GM18868 (cell line): ENCODE results near the gene SLC4A2.
A peak's percentile ranks its signal among the peaks of the same experiment; 100 is the strongest.
"Not testable (repeated sequence)": the region's sequence is repeated elsewhere in the genome, so short reads cannot be mapped to it uniquely, and the experiment has no call there.

Source experiments
- ATAC-seq: cut with Tn5 transposase; IDR thresholded peaks from one replicate; pipeline ENCODE4 v1.9.1; 2021; ENCODE audit warnings: mild to moderate bottlenecking, moderate library complexity; ENCODE audit not compliant: unreplicated experiment

Gene SLC4A2, protein sequence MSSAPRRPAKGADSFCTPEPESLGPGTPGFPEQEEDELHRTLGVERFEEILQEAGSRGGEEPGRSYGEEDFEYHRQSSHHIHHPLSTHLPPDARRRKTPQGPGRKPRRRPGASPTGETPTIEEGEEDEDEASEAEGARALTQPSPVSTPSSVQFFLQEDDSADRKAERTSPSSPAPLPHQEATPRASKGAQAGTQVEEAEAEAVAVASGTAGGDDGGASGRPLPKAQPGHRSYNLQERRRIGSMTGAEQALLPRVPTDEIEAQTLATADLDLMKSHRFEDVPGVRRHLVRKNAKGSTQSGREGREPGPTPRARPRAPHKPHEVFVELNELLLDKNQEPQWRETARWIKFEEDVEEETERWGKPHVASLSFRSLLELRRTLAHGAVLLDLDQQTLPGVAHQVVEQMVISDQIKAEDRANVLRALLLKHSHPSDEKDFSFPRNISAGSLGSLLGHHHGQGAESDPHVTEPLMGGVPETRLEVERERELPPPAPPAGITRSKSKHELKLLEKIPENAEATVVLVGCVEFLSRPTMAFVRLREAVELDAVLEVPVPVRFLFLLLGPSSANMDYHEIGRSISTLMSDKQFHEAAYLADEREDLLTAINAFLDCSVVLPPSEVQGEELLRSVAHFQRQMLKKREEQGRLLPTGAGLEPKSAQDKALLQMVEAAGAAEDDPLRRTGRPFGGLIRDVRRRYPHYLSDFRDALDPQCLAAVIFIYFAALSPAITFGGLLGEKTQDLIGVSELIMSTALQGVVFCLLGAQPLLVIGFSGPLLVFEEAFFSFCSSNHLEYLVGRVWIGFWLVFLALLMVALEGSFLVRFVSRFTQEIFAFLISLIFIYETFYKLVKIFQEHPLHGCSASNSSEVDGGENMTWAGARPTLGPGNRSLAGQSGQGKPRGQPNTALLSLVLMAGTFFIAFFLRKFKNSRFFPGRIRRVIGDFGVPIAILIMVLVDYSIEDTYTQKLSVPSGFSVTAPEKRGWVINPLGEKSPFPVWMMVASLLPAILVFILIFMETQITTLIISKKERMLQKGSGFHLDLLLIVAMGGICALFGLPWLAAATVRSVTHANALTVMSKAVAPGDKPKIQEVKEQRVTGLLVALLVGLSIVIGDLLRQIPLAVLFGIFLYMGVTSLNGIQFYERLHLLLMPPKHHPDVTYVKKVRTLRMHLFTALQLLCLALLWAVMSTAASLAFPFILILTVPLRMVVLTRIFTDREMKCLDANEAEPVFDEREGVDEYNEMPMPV

DNA sequence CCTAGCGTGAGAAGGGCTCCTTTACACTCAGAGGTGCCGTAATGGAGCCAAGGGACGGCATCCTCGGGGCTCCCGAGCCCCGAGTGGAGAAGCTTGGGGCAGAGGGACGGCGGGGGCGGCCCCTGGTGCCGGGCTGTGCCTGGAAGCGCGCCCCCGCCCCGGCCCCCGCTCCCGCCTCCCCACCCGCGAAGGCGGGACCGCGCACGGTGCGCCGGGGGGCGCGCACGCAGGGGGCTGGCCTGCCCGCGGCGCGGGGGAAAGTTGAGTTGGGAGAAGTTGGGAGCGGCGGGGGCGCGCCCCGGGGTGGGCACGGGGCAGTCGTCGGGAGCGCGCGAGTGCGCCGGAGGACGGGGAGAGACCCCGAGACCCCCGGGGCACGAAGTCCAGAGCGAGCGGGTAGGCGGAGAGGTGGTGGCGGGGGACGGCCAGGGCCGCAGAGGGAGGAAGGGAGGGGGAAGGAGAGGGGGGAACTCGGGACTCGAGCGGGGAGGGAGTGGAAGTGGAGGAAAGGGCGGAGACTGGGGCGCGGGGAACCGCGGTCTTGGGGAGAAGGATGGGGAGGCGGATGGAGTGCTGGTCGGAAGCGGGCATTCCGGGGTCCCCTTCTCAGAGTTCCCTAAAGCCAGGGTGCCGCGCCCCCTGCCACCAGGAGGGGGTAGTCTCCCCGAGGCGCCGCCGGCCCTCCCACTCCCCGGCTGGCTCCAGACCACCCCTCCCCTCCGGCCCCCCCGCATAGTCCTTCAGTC, at the start of gene SLC4A2:
Gene SLC4A2 (plus strand): TSS at position 223 of the 746 bp plus-strand sequence. CDS start 2,399 bp downstream, outside the sequence.
- peak; percentile 28 for ATAC-seq

DNA sequence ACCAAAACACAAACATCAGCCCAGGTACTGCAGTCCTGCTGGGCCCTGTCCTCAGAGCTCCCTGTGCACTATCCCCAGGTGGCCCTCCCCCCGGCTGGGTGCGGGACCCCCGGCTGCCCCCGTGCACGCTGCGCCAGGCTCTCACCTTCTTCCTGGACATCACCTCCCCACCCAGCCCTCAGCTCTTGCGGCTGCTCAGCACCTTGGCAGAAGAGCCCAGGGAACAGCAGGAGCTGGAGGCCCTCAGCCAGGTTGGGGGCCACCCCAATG, 49.4 kb upstream of the SLC4A2 start:
- no peak for ATAC-seq

DNA sequence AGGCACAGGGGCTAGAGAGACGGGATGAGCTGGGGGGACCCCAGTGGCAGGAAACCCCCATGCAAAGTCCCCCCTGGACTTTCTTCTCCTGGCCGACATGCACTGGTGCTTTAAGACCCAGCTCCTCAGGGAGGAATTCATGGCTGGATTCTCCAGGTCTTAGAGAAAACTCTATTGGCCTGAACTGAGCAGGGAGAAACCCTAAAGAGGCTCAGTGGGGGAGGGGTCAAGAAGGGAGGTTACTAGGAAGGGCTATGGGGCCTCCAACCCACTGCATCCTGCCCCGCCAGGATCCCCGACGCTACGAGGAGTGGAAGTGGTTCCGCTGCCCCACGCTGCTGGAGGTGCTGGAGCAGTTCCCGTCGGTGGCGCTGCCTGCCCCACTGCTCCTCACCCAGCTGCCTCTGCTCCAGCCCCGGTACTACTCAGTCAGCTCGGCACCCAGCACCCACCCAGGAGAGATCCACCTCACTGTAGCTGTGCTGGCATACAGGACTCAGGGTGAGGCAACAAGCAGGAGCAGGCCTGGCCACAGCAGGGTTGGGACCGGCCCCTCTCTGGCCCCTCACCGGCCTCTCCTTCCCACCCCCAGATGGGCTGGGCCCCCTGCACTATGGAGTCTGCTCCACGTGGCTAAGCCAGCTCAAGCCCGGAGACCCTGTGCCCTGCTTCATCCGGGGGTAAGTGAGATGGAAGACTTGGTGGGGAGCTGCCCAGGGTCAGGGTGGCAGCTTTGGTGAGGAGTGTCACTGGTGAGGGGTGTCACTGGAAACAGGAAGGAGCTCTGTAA, 48.9 kb upstream of the SLC4A2 start:
- no peak for ATAC-seq

DNA sequence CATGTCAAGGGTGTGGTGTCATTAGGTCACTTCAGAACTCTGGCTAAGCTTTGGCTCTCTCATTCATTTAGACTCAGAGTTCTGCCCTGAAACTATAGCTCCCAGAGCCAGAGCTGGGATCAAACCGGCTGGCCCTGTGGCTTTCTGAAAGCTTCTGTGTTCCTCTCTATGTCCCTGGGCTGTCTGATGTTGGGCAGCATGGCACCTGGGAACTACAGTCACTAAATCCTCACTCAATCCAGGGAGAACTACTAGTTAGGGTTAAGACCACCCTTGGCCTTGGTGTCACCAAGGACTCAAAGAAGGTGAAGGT, 48.3 kb upstream of the SLC4A2 start:
- ATAC-seq, result no peak

DNA sequence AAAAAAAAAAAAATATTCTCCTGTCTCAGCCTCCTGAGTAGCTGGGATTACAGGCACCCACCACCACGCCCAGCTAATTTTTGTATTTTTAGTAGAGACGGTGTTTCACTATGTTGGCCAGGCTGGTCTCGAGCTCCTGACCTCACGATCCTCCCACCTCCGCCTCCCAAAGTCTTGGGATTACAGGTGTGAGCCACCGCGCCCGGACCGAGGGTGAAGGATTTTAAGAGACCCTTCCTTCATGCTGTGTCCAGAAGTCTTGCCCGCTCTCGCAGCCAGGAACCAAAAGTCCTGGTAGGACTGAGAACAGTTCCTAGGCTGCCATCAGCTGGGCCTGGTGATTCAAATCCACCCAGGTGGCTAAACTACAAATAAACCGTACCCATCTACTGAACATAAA, 47.8 kb upstream of the SLC4A2 start:
- not testable (repeated sequence) for ATAC-seq

DNA sequence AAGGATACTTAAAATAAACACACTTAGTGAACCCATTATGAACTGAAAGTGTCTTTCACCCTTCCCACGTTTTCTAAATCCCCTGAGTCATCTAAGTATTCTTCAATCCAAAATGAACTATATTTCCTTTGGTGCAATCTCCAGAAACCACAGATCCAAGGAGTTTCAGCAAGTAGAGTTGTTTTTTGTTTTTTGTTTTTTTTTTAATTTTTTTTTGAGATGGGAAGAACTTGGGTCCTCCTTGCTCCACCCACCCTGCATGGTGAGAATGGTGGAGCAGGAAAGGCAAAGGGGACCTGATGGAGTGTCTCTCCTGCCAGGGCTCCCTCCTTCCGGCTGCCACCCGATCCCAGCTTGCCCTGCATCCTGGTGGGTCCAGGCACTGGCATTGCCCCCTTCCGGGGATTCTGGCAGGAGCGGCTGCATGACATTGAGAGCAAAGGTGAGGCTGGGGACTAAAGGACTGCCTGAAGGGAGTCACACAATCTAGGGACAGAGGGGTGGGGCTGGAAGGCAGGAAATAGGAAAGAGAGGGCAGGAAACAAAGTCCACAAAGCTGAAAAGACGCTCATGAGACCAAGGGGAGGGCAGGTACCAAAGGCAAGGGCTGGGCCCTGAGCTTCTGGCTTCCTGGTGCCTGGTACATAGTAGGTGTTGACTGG, 47.2 kb upstream of the SLC4A2 start:
- ATAC-seq, result no peak

DNA sequence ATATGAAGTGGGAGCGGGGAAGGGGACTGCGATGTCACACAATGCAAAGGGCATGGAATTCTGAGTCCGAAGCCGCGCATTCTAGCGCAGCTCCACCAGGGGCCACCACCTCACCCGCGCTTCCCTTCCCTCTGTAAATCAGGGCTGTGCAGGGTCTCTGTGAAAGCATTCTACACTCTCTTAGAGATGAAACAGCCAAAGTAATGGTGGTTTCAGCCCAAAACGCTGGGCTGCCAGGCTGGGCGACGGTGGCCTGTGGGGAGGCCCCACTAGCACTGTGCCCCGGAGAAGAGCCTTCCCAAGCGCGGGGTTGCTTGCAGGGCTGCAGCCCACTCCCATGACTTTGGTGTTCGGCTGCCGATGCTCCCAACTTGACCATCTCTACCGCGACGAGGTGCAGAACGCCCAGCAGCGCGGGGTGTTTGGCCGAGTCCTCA, 46.5 kb upstream of the SLC4A2 start:
- no peak for ATAC-seq

DNA sequence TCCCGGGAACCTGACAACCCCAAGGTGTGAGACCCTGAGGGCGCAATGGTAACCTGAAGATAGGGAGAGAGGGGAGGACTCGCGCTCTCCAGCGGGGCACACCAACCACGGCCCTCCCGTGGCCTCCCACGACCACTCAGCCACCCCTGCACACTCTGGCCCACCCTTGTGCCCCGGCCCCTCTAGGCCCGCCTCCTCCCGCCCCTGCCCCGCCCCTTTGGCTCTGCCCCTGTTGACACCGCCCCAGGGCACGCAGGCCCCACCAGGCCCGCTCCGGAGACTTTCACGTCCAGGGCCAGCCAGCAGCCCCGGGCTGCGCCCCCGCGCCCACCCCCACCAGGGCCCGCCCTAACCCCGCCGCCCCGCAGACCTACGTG, 46.0 kb upstream of the SLC4A2 start:
- no peak for ATAC-seq

DNA sequence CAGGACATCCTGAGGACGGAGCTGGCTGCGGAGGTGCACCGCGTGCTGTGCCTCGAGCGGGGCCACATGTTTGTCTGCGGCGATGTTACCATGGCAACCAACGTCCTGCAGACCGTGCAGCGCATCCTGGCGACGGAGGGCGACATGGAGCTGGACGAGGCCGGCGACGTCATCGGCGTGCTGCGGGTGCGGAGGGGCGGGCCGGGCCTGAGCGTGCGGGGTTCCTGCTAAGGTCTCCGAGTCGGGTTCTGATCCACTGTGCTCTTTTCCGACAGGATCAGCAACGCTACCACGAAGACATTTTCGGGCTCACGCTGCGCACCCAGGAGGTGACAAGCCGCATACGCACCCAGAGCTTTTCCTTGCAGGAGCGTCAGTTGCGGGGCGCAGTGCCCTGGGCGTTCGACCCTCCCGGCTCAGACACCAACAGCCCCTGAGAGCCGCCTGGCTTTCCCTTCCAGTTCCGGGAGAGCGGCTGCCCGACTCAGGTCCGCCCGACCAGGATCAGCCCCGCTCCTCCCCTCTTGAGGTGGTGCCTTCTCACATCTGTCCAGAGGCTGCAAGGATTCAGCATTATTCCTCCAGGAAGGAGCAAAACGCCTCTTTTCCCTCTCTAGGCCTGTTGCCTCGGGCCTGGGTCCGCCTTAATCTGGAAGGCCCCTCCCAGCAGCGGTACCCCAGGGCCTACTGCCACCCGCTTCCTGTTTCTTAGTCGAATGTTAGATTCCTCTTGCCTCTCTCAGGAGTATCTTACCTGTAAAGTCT, 45.5 kb upstream of the SLC4A2 start:
- no peak for ATAC-seq

DNA sequence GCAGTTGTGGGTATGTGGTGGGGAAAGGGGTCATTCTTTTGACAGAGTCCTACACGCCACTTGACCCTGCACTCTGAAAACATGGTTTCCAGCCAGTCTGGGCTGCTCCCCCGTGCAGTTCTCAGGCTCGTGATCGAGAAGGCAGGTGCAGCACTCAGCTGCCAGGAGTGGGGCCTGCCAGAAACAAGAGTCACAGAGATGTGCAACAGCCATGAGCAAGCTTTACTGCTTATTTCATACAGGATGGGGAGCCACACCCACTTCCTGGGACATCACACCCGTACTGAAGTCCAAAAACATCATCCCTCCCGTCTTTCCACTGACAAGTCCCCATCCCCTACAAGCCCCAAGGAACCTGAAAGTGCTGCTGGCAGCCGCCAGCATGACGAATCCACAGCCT, 44.4 kb upstream of the SLC4A2 start:
- ATAC-seq, result no peak

DNA sequence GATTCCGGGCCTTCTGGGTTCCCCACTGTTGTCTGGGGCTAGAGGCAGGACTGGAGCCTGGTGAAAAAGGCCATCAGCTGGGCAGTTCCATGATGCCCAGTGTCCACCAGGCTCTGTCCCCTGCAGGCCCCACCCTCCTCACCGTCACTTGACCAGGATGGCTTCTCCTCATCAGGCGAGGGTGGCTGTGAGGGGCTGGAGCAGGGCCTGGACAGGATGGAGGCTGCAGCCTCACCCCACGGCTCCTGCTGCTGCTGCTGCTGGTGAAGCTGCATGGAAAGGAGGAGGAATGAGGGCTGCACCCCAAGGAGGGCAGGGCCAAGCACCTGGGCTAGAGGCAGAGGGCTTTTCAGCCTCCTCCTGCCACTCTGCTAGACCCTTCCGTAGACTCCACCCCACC, 43.4 kb upstream of the SLC4A2 start:
- ATAC-seq, result no peak

DNA sequence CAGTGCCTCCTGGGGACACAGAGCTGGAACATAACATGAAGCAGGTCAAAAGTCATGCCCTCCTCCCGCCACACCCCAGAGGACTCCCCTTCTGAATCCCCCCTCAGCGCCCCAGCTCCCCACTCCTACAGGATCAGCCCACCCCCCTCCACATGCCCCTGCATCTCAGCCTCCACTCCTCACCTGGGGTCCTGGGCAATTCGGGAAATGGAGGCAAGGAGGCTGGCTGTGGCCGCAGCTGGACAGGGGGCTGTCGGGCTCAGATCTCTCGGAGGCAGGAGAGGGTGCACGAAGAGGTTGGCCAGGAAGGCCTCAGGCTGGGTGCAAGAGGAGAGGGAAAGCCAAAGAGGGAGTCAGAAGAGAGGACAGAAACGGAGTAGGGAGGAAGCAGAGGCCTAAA, 42.9 kb upstream of the SLC4A2 start:
- ATAC-seq, result no peak

DNA sequence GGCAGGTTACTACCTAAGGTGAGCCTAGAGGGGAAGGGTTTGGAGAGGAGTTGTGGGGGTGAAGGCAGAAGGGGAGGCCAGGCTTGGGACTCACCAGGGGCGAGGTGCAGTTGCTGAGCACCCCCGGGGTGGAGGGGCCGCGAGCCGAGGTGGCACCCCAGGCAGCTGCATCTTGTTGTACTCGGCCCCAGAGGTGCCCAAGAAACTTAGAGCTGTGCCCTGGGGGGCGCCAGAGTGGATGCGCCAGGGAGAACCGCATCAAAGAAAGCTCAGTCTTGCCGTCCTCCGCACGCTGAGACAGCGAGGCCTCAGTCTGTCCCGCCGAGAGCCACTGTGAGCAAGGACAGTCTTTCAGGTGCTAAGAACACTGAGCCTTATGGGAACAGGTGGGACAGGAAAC, 42.4 kb upstream of the SLC4A2 start:
- ATAC-seq, result no peak

DNA sequence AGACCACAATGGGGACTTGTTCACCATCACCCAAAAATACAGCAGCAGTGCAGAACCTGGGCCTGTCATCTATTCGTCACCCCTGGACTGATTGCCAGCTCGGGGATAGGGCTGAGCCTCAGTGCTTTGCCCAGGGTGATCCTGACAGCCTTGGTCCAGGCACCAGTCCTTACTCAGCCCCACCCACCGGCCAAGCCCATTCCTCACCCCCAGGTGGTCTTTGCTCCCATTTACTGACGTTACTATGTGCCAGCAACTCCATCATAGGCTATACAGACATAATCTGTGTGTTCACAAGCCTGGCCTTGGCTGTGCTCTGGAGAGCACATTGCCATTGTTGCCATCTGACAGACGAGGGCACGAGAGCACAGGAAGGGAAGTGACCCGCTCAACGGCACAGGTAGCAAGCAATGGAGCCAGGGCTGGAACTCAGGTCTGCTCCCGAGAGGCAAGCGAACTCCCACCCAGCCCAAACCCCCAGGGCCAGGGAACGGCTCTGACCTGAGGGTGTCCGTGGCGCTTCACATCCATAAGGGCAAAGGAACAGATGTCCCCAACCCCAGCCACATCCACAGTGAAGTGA, 41.9 kb upstream of the SLC4A2 start:
- no peak for ATAC-seq

DNA sequence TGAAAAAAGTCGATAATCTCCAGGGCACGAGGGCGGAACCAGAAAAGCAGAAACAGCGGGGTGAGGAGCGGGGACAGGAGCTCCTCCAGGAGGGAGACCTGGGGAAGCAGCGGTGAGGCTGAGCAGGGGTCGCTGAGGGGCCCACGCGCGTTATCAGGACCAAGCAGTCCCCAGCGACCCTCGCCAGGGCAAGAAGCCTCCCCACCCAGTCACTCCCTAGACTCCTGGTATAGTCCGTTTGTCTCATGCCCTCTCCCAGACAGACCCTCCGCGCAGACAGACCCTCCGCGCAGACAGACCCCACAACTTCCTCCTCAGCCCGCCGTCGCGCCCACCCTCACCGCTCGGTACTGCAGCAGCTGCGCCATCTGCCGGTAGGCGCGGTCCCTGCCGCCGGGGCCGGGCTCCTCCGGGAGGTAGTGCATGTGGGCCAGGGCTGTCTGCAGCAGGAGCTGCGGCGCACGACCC, 41.4 kb upstream of the SLC4A2 start:
- peak; percentile 78 for ATAC-seq

DNA sequence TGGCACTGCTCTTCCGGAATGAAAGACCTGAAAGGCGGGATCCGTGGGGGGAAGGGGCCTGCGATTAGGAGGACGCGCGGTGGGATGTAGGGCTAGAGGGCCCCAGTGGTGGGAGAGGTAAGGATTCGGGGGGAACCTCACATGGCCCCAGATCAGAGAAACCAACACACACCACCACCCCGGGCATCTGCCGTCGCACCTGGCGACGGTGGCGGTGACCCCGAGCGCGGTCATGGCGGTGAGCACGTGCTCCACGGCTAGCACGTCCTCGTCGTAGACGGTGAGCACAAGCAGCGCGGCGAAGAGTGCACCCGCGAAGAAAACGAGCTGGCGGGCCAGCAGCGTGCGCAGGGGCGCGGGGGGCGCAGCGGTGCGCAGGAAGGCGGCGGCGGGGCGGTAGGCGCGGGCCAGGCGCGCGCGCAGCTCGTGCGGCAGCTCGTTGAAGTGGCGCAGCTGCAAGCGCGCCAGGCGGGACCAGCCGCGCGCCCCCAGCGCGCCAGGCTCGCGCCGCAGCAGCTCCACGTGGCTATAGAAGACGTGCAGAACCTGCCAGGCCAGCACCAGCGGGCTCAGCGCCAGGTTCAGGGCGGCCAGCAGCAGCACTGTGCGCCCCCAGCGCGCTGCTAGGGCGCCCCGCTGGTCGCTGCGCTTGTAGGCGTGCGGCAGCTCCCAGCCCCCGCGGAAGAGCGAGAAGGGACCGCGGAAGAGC, 40.8 kb upstream of the SLC4A2 start:
- ATAC-seq, result no peak

DNA sequence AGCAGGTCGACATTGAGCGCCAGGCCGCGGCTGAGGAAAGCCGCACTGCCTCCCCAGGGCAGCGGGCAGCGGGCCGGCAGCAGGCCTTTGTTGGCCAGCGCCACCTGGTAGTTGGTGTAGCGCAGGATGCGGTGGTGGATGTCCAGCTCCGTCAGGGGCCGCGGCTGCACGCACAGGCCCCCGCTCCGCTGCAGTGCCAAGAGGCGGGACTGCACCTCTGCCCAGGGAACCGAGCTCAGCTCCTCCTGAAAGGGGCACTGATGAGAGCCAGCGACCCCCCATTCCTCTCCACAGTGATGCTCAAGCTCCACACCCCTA, 40.3 kb upstream of the SLC4A2 start:
- no peak for ATAC-seq

DNA sequence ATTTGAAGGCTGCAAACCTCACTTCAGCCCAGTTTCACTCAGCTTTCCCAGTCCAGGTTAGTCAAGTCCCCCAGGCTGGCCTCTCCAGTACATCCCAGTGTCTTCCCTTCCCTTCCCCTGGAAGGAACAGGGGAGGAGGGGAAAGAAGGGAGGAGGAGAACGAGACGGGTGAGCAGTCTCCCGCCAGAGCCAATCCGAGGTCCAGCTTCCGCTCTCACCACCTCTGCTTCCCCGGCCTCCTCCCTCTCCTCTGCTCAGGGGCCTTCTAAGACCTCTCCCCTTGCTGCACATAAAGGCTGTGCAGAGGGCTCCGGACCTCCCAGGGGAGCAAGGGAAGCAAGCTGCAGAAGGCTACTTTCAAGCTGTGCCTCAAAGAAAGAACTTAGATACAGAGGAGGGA, 39.2 kb upstream of the SLC4A2 start:
- no peak for ATAC-seq
